HUES6 (cell line): Measurements from ENCODE around the gene MRC2.

Source experiments
- H3K27ac ChIP-seq: 2 replicates; pipeline ENCODE4 v1.7.0; 2013; ENCODE audit warnings: low read depth, mild to moderate bottlenecking, low read length, inconsistent platforms
- H3K27me3 ChIP-seq: 2 replicates; pipeline ENCODE4 v1.6.1; 2013; ENCODE audit warnings: low read length; ENCODE audit not compliant: control insufficient read depth, insufficient read depth
- H3K36me3 ChIP-seq: 2 replicates; pipeline ENCODE4 v1.6.1; 2013; ENCODE audit warnings: low read length; ENCODE audit not compliant: control insufficient read depth, insufficient read depth
- H3K4me1 ChIP-seq: 2 replicates; pipeline ENCODE4 v1.6.1; 2013; ENCODE audit warnings: low read length; ENCODE audit not compliant: control insufficient read depth, insufficient read depth
- H3K4me3 ChIP-seq: 2 replicates; pipeline ENCODE4 v1.5.1; 2013; ENCODE audit warnings: low read depth, low read length
- H3K9ac ChIP-seq: one replicate; pipeline ENCODE4 v1.6.1; 2013; ENCODE audit warnings: mild to moderate bottlenecking, low read length
- H3K9me3 ChIP-seq: 2 replicates; pipeline ENCODE4 v1.6.1; 2013; ENCODE audit warnings: low read depth, low read length; ENCODE audit not compliant: control insufficient read depth, insufficient read depth

The MRC2 gene

DNA sequence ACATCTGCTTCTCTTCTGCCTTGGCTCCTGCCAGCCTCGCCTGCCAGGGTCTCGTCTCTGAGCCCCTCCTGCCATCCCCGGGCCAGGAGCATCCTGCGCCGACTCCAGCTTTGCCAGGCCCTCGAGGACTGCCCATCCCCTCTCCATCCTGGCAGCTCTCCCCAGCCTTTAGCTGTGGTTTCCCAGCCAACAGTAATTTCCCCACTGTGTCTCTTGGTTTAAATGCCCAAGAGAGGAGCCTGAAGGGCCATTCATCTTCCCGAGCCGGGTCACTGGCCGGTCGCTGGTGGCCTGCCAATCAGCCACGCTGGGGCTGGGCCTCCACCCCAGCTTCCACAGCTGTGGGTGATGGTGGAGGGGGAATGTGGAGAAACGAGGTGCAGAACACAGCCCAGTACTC is 47.8 kb downstream of the MRC2 start:
- Histone ChIP-seq H3K4me1 (no peaks in the 10 kb centered on the region), H3K4me3 (no peak overlapping the region), H3K9me3 (no peaks in the 10 kb centered on the region), H3K36me3 (peaks cover 30% of the 10 kb centered on the region), H3K27ac (no peak overlapping the region), H3K9ac (no peak overlapping the region), H3K27me3 (no peaks in the 10 kb centered on the region)

DNA sequence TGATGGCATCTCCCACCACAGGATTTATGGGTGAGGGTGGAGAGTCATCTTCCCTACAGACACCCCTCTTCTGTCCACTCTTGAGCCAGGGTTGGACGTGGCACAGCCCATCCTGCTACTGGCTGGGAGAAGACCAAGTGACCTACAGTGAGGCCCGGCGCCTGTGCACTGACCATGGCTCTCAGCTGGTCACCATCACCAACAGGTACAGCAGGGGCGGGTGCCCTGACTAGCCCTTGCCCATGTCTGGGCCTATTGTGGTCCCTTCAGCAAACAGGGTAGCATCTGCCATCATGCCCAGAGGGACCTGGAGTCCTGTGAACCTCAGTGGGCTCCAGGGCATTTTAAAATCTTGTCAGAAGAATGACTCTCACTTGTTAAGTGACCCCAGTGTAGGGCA is 48.2 kb downstream of the MRC2 start:
- Histone ChIP-seq H3K4me1 (no peaks in the 10 kb centered on the region), H3K36me3 (peaks cover 30% of the 10 kb centered on the region), H3K9me3 (no peaks in the 10 kb centered on the region), H3K27ac (no peak overlapping the region), H3K4me3 (no peak overlapping the region), H3K27me3 (no peaks in the 10 kb centered on the region), H3K9ac (no peak overlapping the region)

DNA sequence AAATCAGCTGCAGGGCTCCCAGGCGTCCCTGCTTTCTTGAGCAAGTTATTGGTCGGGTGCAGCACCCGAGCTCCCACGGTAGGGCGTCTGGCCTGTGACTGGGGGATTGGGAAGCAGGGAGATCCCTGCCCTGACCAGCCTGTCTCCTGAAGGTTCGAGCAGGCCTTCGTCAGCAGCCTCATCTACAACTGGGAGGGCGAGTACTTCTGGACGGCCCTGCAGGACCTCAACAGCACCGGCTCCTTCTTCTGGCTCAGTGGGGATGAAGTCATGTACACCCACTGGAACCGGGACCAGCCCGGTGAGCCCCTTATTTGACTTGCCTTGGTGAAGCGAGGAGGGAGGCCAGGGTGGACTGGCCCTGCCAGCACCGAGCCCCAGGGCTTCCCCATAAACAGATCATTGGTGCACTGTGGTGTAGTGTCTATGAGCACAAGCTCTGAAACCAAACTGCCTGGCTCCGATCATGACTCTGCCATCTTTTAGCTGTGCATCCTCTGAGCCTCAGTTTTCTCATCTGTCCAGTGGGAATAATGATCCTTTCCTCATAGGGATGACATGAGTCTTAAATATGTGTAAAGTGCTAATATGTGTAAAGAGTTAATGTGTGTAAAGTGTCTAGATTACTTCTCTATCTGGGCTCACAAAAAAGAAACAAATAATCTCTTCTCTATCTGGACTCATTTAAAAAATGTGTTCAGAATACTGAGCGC is 48.9 kb downstream of the MRC2 start:
- Histone ChIP-seq H3K27me3 (no peaks in the 10 kb centered on the region), H3K27ac (no peak overlapping the region), H3K4me3 (no peak overlapping the region), H3K36me3 (peaks cover 34% of the 10 kb centered on the region), H3K9ac (no peak overlapping the region), H3K9me3 (no peaks in the 10 kb centered on the region), H3K4me1 (no peaks in the 10 kb centered on the region)

- Histone ChIP-seq H3K4me1 (no peaks in the 10 kb centered on the region), H3K4me3 (no peak overlapping the region), H3K9me3 (no peaks in the 10 kb centered on the region), H3K9ac (no peak overlapping the region), H3K27ac (no peak overlapping the region), H3K27me3 (no peaks in the 10 kb centered on the region), H3K36me3 (peaks cover 37% of the 10 kb centered on the region)
Measured at GRCh38 chr17:62676952-62677596, 49.6 kb downstream of the MRC2 start.

DNA sequence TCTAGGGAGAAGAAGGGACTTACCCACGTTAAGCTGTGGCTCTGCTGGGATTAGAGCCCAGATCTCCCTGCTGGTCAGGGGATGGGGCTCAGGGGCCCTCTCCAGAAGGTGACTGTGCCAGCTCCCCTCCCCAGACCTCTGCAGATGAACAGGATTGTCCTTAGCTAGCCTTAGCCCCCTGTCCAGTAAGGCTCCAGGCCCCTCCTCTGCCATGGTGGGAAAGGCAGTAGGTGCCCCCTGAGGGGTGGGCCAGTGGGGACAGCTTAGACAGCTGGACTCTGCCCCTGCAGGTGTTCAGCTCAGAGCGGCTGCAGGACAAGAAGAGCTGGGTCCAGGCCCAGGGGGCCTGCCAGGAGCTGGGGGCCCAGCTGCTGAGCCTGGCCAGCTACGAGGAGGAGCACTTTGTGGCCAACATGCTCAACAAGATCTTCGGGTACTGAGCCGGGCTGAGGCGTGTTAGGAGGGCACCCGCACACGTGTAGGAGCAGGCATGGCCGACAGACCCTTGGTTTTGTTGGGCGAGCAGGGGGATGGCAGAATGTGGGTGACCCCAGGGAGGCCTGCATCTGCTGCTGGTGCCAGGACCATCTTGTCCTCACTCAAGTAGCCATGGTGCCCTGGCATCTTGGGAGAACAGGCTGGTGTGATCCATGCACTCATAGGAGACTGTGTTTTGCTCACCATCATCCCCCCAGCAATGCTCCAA is 50.9 kb downstream of the MRC2 start:
- no peak overlapping the region for H3K4me3 ChIP-seq
- no peak overlapping the region for H3K27ac ChIP-seq
- H3K4me1 ChIP-seq: no peaks in the 10 kb centered on the region
- H3K36me3 ChIP-seq: peaks cover 40% of the 10 kb centered on the region
- no peaks in the 10 kb centered on the region for H3K27me3 ChIP-seq
- H3K9ac ChIP-seq: no peak overlapping the region
- no peaks in the 10 kb centered on the region for H3K9me3 ChIP-seq

DNA sequence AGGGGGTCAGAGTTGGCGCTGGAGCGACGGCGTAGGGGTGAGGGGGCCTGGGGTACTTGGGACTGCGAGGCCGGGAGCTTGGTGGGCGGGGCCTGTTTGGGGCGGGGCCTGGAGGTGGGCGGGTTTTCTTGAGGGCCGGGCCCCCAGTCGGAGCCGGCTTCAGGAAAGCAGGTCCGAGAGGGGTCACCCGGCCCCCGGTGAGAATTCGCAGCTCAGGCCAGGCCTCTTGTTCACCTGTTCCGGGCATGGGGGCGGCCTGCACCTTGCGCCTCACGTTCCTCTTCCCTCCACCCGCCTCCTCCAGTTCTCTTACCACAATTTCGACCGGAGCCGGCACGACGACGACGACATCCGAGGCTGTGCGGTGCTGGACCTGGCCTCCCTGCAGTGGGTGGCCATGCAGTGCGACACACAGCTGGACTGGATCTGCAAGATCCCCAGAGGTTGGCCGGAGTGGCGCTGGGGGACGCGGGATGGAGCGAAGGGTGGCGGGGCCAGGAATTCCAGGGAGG is 52.5 kb downstream of the MRC2 start:
- Histone ChIP-seq H3K9ac (no peak overlapping the region), H3K9me3 (no peaks in the 10 kb centered on the region), H3K36me3 (peaks cover 49% of the 10 kb centered on the region), H3K4me1 (no peaks in the 10 kb centered on the region), H3K27ac (no peak overlapping the region), H3K27me3 (no peaks in the 10 kb centered on the region), H3K4me3 (no peak overlapping the region)

GRCh38 chr17:62680541-62681052 is 53.1 kb downstream of the MRC2 start:
- H3K4me1 ChIP-seq: no peaks in the 10 kb centered on the region

GRCh38 chr17:62681061-62681938 is 53.8 kb downstream of the MRC2 start:
- H3K4me3 ChIP-seq: no peak overlapping the region
- H3K9me3 ChIP-seq: peaks cover 4% of the 10 kb centered on the region; the same call in 1 of the 2 replicates
- H3K4me1 ChIP-seq: no peaks in the 10 kb centered on the region
- H3K9ac ChIP-seq: no peak overlapping the region
- H3K27ac ChIP-seq: no peak overlapping the region
- H3K27me3 ChIP-seq: no peaks in the 10 kb centered on the region
- peaks cover 42% of the 10 kb centered on the region for H3K36me3 ChIP-seq

More at GRCh38 chr17:62680541-62681052, 53.1 kb downstream of the MRC2 start:
- H3K36me3 ChIP-seq: peaks cover 46% of the 10 kb centered on the region
- no peak overlapping the region for H3K4me3 ChIP-seq
- peaks cover under 1% of the 10 kb centered on the region; the same call in 1 of the 2 replicates for H3K9me3 ChIP-seq
- H3K27ac ChIP-seq: no peak overlapping the region
- no peaks in the 10 kb centered on the region for H3K27me3 ChIP-seq
- no peak overlapping the region for H3K9ac ChIP-seq

GRCh38 chr17:62681939-62682381 is 54.5 kb downstream of the MRC2 start:
- Histone ChIP-seq H3K27ac (no peak overlapping the region), H3K4me1 (no peaks in the 10 kb centered on the region), H3K9me3 (peaks cover 4% of the 10 kb centered on the region; the same call in 1 of the 2 replicates), H3K36me3 (peaks cover 36% of the 10 kb centered on the region), H3K27me3 (no peaks in the 10 kb centered on the region), H3K4me3 (no peak overlapping the region), H3K9ac (no peak overlapping the region)

- no peak overlapping the region for H3K27ac ChIP-seq
- no peaks in the 10 kb centered on the region for H3K4me1 ChIP-seq
- H3K9ac ChIP-seq: no peak overlapping the region
- H3K4me3 ChIP-seq: no peak overlapping the region
- H3K36me3 ChIP-seq: peaks cover 40% of the 10 kb centered on the region
- H3K9me3 ChIP-seq: peaks cover 4% of the 10 kb centered on the region; the same call in 1 of the 2 replicates
- H3K27me3 ChIP-seq: no peaks in the 10 kb centered on the region
Measured at GRCh38 chr17:62684179-62684578, 56.7 kb downstream of the MRC2 start.
